ENCODE results near the gene MINDY2. TPM values are rescaled to one million over a fixed set of nuclear protein-coding genes. Genes with fewer than 3 reads are reported as not detected.

Gene MINDY2
- total and polyA plus RNA-seq, 2 of the 8 experiments (the other 6 are each of a cell fraction or from before 2014, with no cell fraction given): 3.1 to 25.7 TPM

GRCh38 chr15:58724466-58724865 lies 46.6 kb upstream of the MINDY2 start:
- peaks cover 0 to 91% of the 10 kb centered on the region in 2 experiments; a peak in 3 of 4 replicates for H3K79me2 ChIP-seq (ENCODE audit: control insufficient read depth in 1 of 2, insufficient read depth in 2 of 2, low read length in 2 of 2)
- no peak overlapping the region for H3K4me2 ChIP-seq (ENCODE audit: insufficient read depth in 1 of 2, low read depth in 2 of 2, low read length in 2 of 2)
- H3K18ac ChIP-seq (ENCODE audit: extremely low read depth, low read length): no peak overlapping the region
- DNase-seq (ENCODE audit: low read depth in 1 of 2, low spot score in 2 of 2) (no peak), FAIRE-seq (no peak)
- H3K4me3 ChIP-seq (ENCODE audit: extremely low read depth in 1 of 4, insufficient read depth in 2 of 4, low read depth in 3 of 4, low read length in 4 of 4): no peak overlapping the region
- H2BK5ac ChIP-seq (ENCODE audit: low read depth, low read length): no peak overlapping the region
- H3K4ac ChIP-seq (replicated peaks; ENCODE audit: insufficient read length, low read depth, low read length): no peak overlapping the region
- no peak overlapping the region for H2BK15ac ChIP-seq (ENCODE audit: low read length)
- H2AFZ ChIP-seq (ENCODE audit: low read length): no peak overlapping the region
- H3K27ac ChIP-seq (ENCODE audit: low read depth, low read length): no peak overlapping the region
- no peak overlapping the region for H2BK120ac ChIP-seq (replicated peaks; ENCODE audit: low read depth, low read length)
- H4K8ac ChIP-seq (ENCODE audit: extremely low read depth, insufficient read depth, low read length): no peak overlapping the region
- H4K20me1 ChIP-seq (replicated peaks in 1 of 2; ENCODE audit: control insufficient read depth in 1 of 2, insufficient read depth in 2 of 2, low read length in 2 of 2): peaks cover 0 to 4% of the 10 kb centered on the region in 2 experiments
- no peaks in the 10 kb centered on the region; a peak in 3 of 7 replicates for H3K4me1 ChIP-seq (replicated peaks in 1 of 4; ENCODE audit: control insufficient read depth in 3 of 4, insufficient read depth in 4 of 4, low read length in 3 of 4)
- no peaks in the 10 kb centered on the region for H3K27me3 ChIP-seq (replicated peaks in 1 of 4; ENCODE audit: control insufficient read depth in 3 of 4, extremely low read depth in 1 of 4, insufficient read depth in 3 of 4, low read length in 3 of 4)
- POLR2A ChIA-PET (ENCODE audit: partially characterized antibody): interaction anchor here (1.4 kb wide), 1 partner anchor 8 kb away, joined by 3 read pairs; no protein-coding TSS in a partner anchor
- H3K36me3 ChIP-seq (ENCODE audit: control insufficient read depth in 2 of 4, insufficient read depth in 4 of 4, low read length in 3 of 4): no peaks in the 10 kb centered on the region; a peak in 1 of 8 replicates
- no peak overlapping the region for H4K5ac ChIP-seq (ENCODE audit: insufficient read length, low read depth, low read length)
- no peak overlapping the region for H3K9ac ChIP-seq (replicated peaks in 1 of 4; ENCODE audit: extremely low read depth in 1 of 4, low read depth in 3 of 4, low read length in 3 of 4)
- no peak overlapping the region for H4K91ac ChIP-seq (replicated peaks; ENCODE audit: insufficient read length, low read length)
- CTCF ChIA-PET (ENCODE audit: partially characterized antibody): no interaction called here
- no peak overlapping the region for H3K14ac ChIP-seq (ENCODE audit: insufficient read length)
- no peak overlapping the region for H3K56ac ChIP-seq (replicated peaks; ENCODE audit: insufficient read length, low read depth, low read length)
- 85% methylated on average over 1 of the region's 1 CpG; no CpG with 5 or more reads in 1 of the 2 experiments for WGBS, 2 experiments (ENCODE audit: extremely low coverage in 1 of 2, insufficient coverage in 1 of 2, insufficient read length in 1 of 2, insufficient replicate concordance in 2 of 2, low coverage in 1 of 2, low lambda C conversion rate in 2 of 2, missing lambda C conversion rate in 1 of 2)
- TF ChIP-seq TBP (IDR thresholded peaks at IDR 0.05; ENCODE audit: low read depth, low read length) (no peak), EGR1 (IDR thresholded peaks at IDR 0.05; ENCODE audit: borderline replicate concordance, low read depth, low read length) (no peak), SP4 (IDR thresholded peaks at IDR 0.05; ENCODE audit: low read length) (no peak), CEBPB (IDR thresholded peaks at IDR 0.05; ENCODE audit: low read depth, low read length) (no peak), POLR2AphosphoS5 (IDR thresholded peaks at IDR 0.05; ENCODE audit: low read depth, low read length) (no peak), FOSL1 (IDR thresholded peaks at IDR 0.05; ENCODE audit: insufficient read depth, low read depth, low read length) (no peak)
- no peak overlapping the region for H2BK20ac ChIP-seq (ENCODE audit: low read length)
- peaks cover 7% of the 10 kb centered on the region; the same call in 1 of the 2 replicates for H3K79me1 ChIP-seq (ENCODE audit: low read depth, low read length)
- no peaks in the 10 kb centered on the region for H3K9me3 ChIP-seq (ENCODE audit: insufficient read depth in 2 of 2, low read depth in 1 of 2, low read length in 1 of 2)
- H3K23ac ChIP-seq (ENCODE audit: insufficient read length): no peak overlapping the region
- no peaks in the 10 kb centered on the region for H3K23me2 ChIP-seq (ENCODE audit: low read depth, low read length)
- H2AK5ac ChIP-seq (ENCODE audit: low read depth, low read length): no peak overlapping the region
- no peak overlapping the region for H2BK12ac ChIP-seq (ENCODE audit: low read depth, low read length)

Data from H1 (cell line).